Endothelial cell (in vitro differentiated cells): ENCODE data around the gene DAAM2. TPM values are rescaled to one million over a fixed set of nuclear protein-coding genes. Genes with fewer than 3 reads are reported as not detected.

Source experiments
- DNase-seq: peaks from one replicate; pipeline ENCODE4 v3.0.0; 2021; ENCODE audit warnings: low spot score
- H3K27ac Mint-ChIP-seq: one replicate; pipeline ENCODE4 v1.8.0; 2021; ENCODE audit warnings: mixed read lengths, inconsistent platforms; ENCODE audit not compliant: unreplicated experiment
- H3K27me3 Mint-ChIP-seq: one replicate; pipeline ENCODE4 v1.8.0; 2021; ENCODE audit warnings: mild to moderate bottlenecking, moderate library complexity, mixed read lengths, inconsistent platforms; ENCODE audit not compliant: unreplicated experiment
- H3K36me3 Mint-ChIP-seq: one replicate; pipeline ENCODE4 v1.8.0; 2021; ENCODE audit warnings: mild to moderate bottlenecking, low read depth, mixed read lengths, inconsistent platforms; ENCODE audit not compliant: unreplicated experiment
- H3K4me1 Mint-ChIP-seq: one replicate; pipeline ENCODE4 v1.8.0; 2021; ENCODE audit warnings: mild to moderate bottlenecking, mixed read lengths, inconsistent platforms; ENCODE audit not compliant: unreplicated experiment
- H3K4me3 Mint-ChIP-seq: one replicate; pipeline ENCODE4 v1.8.0; 2021; ENCODE audit warnings: mild to moderate bottlenecking, mixed read lengths, inconsistent platforms; ENCODE audit not compliant: unreplicated experiment
- H3K9me3 Mint-ChIP-seq: one replicate; pipeline ENCODE4 v1.8.0; 2021; ENCODE audit warnings: mixed read lengths, inconsistent platforms; ENCODE audit not compliant: unreplicated experiment
- CTCF ChIP-seq: fragments of 200-600 bp; sonication (generic); IDR thresholded peaks from one replicate; pipeline ENCODE4 v1.5.0; 2021; ENCODE audit warnings: antibody characterized with exemption; ENCODE audit not compliant: unreplicated experiment
- total RNA-seq: library from RNA; stranded (reverse); fragmentation: NEBNext Ultra II Directional; extraction: Animal tissue kit (Norgen Biotek cat#: 25700); gene quantifications from one replicate; pipeline ENCODE4 v1.2.1, GENCODE V29; 2021; ENCODE audit not compliant: unreplicated experiment

Gene DAAM2
- total RNA-seq, 1 donor from 2014 or later, result 3.0 TPM

GRCh38 chr6:39893286-39893685 is 101.1 kb downstream of the DAAM2 start:
- DNase-seq, result no peak
- TF ChIP-seq CTCF, result no peak

GRCh38 chr6:39896701-39897100 is 104.5 kb downstream of the DAAM2 start:
- no peaks in the 10 kb centered on the region for H3K4me1 Mint-ChIP-seq
- H3K4me3 Mint-ChIP-seq, result no peak overlapping the region
- DNase-seq, result no peak
- H3K9me3 Mint-ChIP-seq, result no peaks in the 10 kb centered on the region
- H3K27me3 Mint-ChIP-seq, result peaks cover 2% of the 10 kb centered on the region
- no peaks in the 10 kb centered on the region for H3K36me3 Mint-ChIP-seq
- H3K27ac Mint-ChIP-seq, result no peak overlapping the region
- no peak for TF ChIP-seq CTCF

More at GRCh38 chr6:39893286-39893685, 101.1 kb downstream of the DAAM2 start:
- Mint-ChIP-seq H3K36me3 (no peaks in the 10 kb centered on the region), H3K4me1 (no peaks in the 10 kb centered on the region), H3K4me3 (no peak overlapping the region), H3K27ac (no peak overlapping the region), H3K27me3 (peaks cover 8% of the 10 kb centered on the region), H3K9me3 (no peaks in the 10 kb centered on the region)

- H3K36me3 Mint-ChIP-seq, result no peaks in the 10 kb centered on the region
- peaks cover 1% of the 10 kb centered on the region for H3K27me3 Mint-ChIP-seq
- DNase-seq, result no peak
- TF ChIP-seq CTCF, result no peak
- no peaks in the 10 kb centered on the region for H3K4me1 Mint-ChIP-seq
- no peak overlapping the region for H3K4me3 Mint-ChIP-seq
- H3K27ac Mint-ChIP-seq, result no peak overlapping the region
- H3K9me3 Mint-ChIP-seq, result no peaks in the 10 kb centered on the region
These were observed 105.5 kb downstream of the DAAM2 start for GRCh38 chr6:39897698-39898097.

DNA sequence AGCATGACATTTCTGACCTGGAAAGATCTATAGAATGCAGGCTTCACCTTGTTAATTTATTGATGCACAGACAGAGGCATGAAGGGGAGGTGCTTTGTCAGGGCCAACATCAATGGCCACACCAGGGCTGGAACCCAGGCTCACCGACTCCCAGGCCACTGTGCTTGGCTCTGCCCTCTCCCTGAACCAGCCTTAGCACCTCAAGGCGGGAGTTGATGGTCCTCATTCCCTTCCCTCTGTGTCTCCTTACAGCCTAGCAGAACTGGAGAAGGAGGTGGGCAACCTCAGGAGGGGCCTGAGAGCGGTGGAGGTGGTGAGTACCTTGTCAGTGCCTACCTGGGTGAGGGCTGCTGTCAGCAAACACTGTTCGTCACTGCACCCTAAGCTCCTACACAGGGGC is 106.4 kb downstream of the DAAM2 start:
- no peaks in the 10 kb centered on the region for H3K36me3 Mint-ChIP-seq
- H3K9me3 Mint-ChIP-seq, result no peaks in the 10 kb centered on the region
- no peak overlapping the region for H3K27ac Mint-ChIP-seq
- no peak for DNase-seq
- H3K27me3 Mint-ChIP-seq, result peaks cover 1% of the 10 kb centered on the region
- no peaks in the 10 kb centered on the region for H3K4me1 Mint-ChIP-seq
- no peak for TF ChIP-seq CTCF
- no peak overlapping the region for H3K4me3 Mint-ChIP-seq

DNA sequence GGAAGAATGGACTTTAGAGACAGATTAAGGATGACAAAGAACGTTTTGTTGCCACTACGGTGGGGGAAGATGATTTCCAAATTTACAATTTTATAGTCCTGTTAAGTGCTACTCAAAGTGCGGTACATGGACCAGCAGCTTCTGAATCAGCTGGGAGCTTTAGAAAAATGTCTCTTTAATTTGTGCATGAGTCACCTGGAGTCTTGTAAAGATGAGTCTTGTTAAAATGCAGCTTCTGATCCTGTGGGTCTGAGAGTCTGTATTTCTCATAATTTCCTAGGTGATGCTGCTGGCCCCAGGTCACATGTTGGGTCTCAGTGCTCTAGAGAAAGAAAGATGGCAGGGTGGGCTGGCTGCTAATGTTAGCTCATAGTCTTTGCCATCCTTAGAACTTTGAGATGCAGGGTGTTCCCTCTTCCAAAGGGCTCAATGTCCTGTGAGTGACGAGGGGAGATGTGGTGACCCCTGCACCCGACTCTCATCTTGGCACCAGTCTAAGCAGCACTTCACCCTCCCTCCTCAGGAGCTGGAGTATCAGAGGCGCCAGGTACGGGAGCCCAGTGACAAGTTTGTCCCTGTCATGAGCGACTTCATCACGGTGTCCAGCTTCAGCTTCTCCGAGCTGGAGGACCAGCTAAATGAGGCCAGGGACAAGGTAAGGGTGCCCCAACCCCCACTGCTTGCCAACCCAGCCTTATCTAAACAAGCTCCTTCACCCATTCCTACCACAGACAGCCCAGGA is 107.5 kb downstream of the DAAM2 start:
- Mint-ChIP-seq H3K4me1 (no peaks in the 10 kb centered on the region), H3K4me3 (no peak overlapping the region), H3K9me3 (no peaks in the 10 kb centered on the region), H3K36me3 (no peaks in the 10 kb centered on the region), H3K27ac (no peak overlapping the region), H3K27me3 (peaks cover 1% of the 10 kb centered on the region)
- no peak for TF ChIP-seq CTCF
- DNase-seq, result no peak
